A673 (cell line): ENCODE data around the gene VSTM1. TPM values are rescaled to one million over a fixed set of nuclear protein-coding genes. Genes with fewer than 3 reads are reported as not detected.
"Not testable (repeated sequence)": the region's sequence is repeated elsewhere in the genome, so short reads cannot be mapped to it uniquely, and the experiment has no call there.

Experiments used
- BruUV-seq: library from RNA; stranded (reverse); fragments of 400-500 nt; replicated peaks from 2 replicates; lab custom pipeline; 2021; lab: Mats Ljungman, UMichigan
- CTCF ChIA-PET: fragments of 300-600 bp; sonication (Branson Sonifier 250); formaldehyde crosslinking; loops from one replicate; lab custom pipeline; 2022; ENCODE audit warnings: antibody characterized with exemption; lab: Charles Lee
- POLR2A ChIA-PET: fragments of 300-600 bp; sonication (Branson Sonifier 250); formaldehyde crosslinking; loops from one replicate; lab custom pipeline; 2022; ENCODE audit warnings: antibody characterized with exemption; ENCODE audit not compliant: low non-redundant PET; lab: Charles Lee
- DNase-seq: peaks from one replicate; pipeline ENCODE4 v3.0.0-alpha.2; 2015; ENCODE audit warnings: low spot score
- H3K27ac ChIP-seq: fragments of 200-600 bp; sonication (generic); 2 replicates; pipeline ENCODE4 v1.5.1; 2016; ENCODE audit warnings: mixed run types, low read depth, mild to moderate bottlenecking, mixed read lengths, antibody characterized with exemption, low read length; ENCODE audit not compliant: poor library complexity, severe bottlenecking
- H3K27me3 ChIP-seq: fragments of 200-600 bp; sonication (generic); replicated peaks from 2 replicates; pipeline ENCODE4 v1.6.1; 2017; ENCODE audit warnings: mixed run types, low read depth, mild to moderate bottlenecking, mixed read lengths, antibody characterized with exemption, low read length; ENCODE audit not compliant: insufficient read depth, poor library complexity
- H3K36me3 ChIP-seq: fragments of 200-600 bp; sonication (generic); 2 replicates; pipeline ENCODE4 v1.6.1; 2016; ENCODE audit warnings: mixed run types, mild to moderate bottlenecking, mixed read lengths, antibody characterized with exemption, low read length; ENCODE audit not compliant: insufficient read depth, poor library complexity, severe bottlenecking
- H3K4me1 ChIP-seq: fragments of 200-600 bp; sonication (generic); 2 replicates; pipeline ENCODE4 v1.6.1; 2017; ENCODE audit warnings: mixed run types, mild to moderate bottlenecking, mixed read lengths, antibody characterized with exemption, low read length; ENCODE audit not compliant: insufficient read depth, poor library complexity, severe bottlenecking
- H3K4me3 ChIP-seq: fragments of 200-600 bp; sonication (generic); 2 replicates; pipeline ENCODE4 v1.5.1; 2016; ENCODE audit warnings: low read depth, mixed run types, mild to moderate bottlenecking, mixed read lengths, low read length; ENCODE audit not compliant: poor library complexity, severe bottlenecking
- H3K9me3 ChIP-seq: fragments of 200-600 bp; sonication (generic); 2 replicates; pipeline ENCODE4 v1.6.1; 2016; ENCODE audit warnings: mixed run types, low read depth, mild to moderate bottlenecking, mixed read lengths, antibody characterized with exemption, low read length; ENCODE audit not compliant: poor library complexity, severe bottlenecking
- EZH2 ChIP-seq: fragments of 200-600 bp; sonication (generic); IDR thresholded peaks from 2 replicates; pipeline ENCODE4 v1.6.1; 2017; ENCODE audit warnings: borderline replicate concordance, low read depth, mild to moderate bottlenecking, mixed read lengths, antibody characterized with exemption, low read length; ENCODE audit not compliant: poor library complexity, severe bottlenecking
- intact Hi-C: fragments of 100-400 bp; cut with micrococcal nuclease; formaldehyde crosslinking; loops from one replicate; pipeline ENCODE4 v1.10.0; 2022; ENCODE audit not compliant: unreplicated experiment
- total RNA-seq: library from RNA; stranded (reverse); gene quantifications from 2 replicates; pipeline ENCODE4 v1.2.3, GENCODE V29; 2021
- TF ChIP-seq, protein P1 (sequence below): fragments of 300-800, 200-600 bp; sonication (generic); conservative IDR thresholded peaks from 2 replicates; pipeline ENCODE4 v1.5.1; 2017; ENCODE audit warnings: low read depth, mild to moderate bottlenecking, antibody characterized with exemption, low read length, moderate library complexity, mixed read lengths

The VSTM1 gene
- total RNA-seq, 1 experiment from 2014 or later, result not detected

DNA sequence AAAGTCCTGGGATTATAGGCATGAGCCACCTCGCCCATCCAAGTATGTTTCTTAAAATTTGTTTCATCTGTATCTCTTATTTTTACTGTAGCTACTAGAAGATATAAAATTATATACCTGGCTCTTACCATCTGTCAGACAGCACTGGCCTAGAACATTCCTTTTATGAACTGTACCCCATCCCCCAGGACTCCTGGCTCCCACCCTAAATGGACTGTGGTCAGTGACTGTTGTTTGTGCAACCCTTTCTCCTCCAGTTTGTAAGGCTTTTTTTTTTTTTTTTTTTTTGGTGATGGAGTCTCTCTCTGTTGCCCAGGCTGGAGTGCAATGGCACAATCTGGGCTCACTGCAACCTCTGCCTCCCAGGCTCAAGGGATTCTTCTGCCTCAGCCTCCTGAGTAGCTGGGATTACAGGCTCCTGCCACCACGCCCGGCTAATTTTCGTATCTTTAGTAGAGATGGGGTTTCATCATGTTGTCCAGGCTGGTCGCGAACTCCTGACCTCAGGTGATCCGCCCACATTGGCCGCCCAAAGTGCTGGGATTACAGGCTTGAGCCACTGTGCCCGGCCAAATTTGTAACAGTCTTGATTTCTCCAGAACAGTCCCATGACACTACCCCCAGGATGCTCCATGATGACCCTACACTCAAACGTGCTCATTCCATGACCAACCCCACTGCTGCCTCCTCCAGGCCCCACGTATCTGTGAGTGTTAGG is 41.5 kb upstream of the VSTM1 start:
- Histone ChIP-seq H3K4me1 (no peaks in the 10 kb centered on the region), H3K4me3 (no peak overlapping the region), H3K36me3 (peaks cover 46% of the 10 kb centered on the region), H3K9me3 (no peaks in the 10 kb centered on the region), H3K27ac (no peak overlapping the region), H3K27me3 (no peaks in the 10 kb centered on the region)
- POLR2A ChIA-PET, result no interaction called here
- TF ChIP-seq EZH2, result no peak
- TF ChIP-seq, protein P1, sequence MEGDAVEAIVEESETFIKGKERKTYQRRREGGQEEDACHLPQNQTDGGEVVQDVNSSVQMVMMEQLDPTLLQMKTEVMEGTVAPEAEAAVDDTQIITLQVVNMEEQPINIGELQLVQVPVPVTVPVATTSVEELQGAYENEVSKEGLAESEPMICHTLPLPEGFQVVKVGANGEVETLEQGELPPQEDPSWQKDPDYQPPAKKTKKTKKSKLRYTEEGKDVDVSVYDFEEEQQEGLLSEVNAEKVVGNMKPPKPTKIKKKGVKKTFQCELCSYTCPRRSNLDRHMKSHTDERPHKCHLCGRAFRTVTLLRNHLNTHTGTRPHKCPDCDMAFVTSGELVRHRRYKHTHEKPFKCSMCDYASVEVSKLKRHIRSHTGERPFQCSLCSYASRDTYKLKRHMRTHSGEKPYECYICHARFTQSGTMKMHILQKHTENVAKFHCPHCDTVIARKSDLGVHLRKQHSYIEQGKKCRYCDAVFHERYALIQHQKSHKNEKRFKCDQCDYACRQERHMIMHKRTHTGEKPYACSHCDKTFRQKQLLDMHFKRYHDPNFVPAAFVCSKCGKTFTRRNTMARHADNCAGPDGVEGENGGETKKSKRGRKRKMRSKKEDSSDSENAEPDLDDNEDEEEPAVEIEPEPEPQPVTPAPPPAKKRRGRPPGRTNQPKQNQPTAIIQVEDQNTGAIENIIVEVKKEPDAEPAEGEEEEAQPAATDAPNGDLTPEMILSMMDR, result no peak
- DNase-seq, result no peak
- BruUV-seq, result no TSS peak
- CTCF ChIA-PET, result no interaction called here
- intact Hi-C loops, result no loop called here

DNA sequence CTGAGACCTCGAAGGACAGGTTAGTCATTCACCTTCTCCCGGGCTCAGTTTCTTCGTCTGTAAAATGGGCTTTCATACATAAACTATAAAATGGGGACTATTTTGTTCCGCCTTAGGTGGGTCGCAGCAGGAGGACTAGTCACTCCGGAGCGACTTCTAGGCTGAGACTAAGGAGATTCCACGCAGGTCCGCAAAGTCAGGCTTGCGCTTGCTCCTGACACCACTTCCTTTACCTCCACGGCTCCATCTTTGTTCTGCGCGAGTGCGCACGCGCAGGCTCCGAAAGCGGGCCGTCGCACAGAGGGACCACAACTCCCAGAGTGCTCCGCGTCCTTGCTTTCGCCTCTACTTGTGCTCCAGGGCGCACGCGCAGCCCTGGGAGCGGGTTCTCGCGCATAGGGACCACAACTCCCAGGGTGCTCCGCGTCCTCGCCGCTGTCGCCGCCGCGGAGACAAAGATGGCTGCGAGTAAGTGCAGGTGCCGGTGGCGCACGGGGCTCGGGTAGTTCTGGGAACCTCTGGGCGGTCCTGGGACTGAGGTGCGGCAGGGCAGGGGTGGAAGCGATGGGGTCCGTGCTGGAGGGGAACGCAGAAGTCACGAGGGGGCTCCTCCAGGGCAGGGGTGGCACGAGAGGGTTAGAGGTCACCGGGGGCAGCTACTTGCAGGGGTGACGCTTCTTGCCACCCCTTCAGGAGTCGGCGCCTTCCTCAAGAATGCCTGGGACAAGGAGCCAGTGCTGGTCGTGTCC is 38.9 kb upstream of the VSTM1 start, which contains the start of gene NDUFA3:
Gene NDUFA3 (plus strand): TSS at position 435 of the 749 bp plus-strand sequence. CDS start 24 bp downstream, at position 459.
- ChIA-PET CTCF (no interaction called here), POLR2A (no interaction called here)
- no TSS peak for BruUV-seq
- DNase-seq, result peak; percentile 99
- Histone ChIP-seq H3K4me1 (no peaks in the 10 kb centered on the region), H3K9me3 (no peaks in the 10 kb centered on the region), H3K27me3 (no peaks in the 10 kb centered on the region), H3K27ac (peak within 1 kb of the TSS; percentile 77), H3K36me3 (peaks cover 20% of the 10 kb centered on the region), H3K4me3 (peak within 1 kb of the TSS; percentile 75)
- intact Hi-C loops, result no loop called here
- TF ChIP-seq EZH2, result no peak
- TF ChIP-seq, protein P1, result no peak

DNA sequence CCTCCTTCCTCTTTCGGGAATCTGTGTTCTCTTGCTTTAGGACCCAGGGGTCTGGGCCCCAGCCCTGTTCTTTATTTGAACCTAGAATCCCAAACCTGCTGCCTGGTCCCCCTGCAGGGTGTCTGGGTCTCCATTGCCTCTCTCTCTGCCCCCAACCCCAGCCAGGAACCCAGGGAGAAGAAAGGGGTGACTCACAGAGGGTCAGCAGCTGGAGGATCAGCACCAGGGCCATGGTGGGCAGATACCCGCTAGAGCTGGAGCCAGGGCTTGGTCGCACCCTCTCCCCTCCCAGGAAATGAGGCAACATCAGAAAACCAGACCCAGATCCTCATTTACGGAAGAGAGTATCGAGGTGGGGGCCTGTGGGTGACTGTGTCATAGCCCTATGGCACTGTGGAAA is 36.9 kb upstream of the VSTM1 start, which contains the start of gene OSCAR:
Gene OSCAR (minus strand): TSS at position 243 of the 400 bp plus-strand sequence. CDS start 11 bp downstream, at position 232.
- Histone ChIP-seq H3K4me3 (no peak within 1 kb of the TSS), H3K9me3 (no peaks in the 10 kb centered on the region), H3K4me1 (peaks cover 2% of the 10 kb centered on the region), H3K27me3 (no peaks in the 10 kb centered on the region), H3K27ac (no peak within 1 kb of the TSS), H3K36me3 (peaks cover 4% of the 10 kb centered on the region)
- CTCF ChIA-PET, result interaction anchor here (1.2 kb wide), 1 partner anchor 70 kb away, joined by 3 read pairs; no protein-coding TSS in a partner anchor
- no peak for TF ChIP-seq EZH2
- TF ChIP-seq, protein P1, result no peak
- intact Hi-C loops, result no loop called here
- BruUV-seq, result no TSS peak
- POLR2A ChIA-PET, result no interaction called here
- DNase-seq, result no peak

GRCh38 chr19:54099903-54100255 is 36.2 kb upstream of the VSTM1 start:
- H3K27ac ChIP-seq, H3K36me3 ChIP-seq, DNase-seq, intact Hi-C loops, H3K4me1 ChIP-seq, H3K27me3 ChIP-seq, H3K4me3 ChIP-seq, POLR2A ChIA-PET, H3K9me3 ChIP-seq, BruUV-seq: not testable (repeated sequence)
- CTCF ChIA-PET, result interaction anchor here (1.2 kb wide), 1 partner anchor 69 kb away, joined by 3 read pairs; no protein-coding TSS in a partner anchor
